Measurements from ENCODE around the gene SMIM22. TPM values are rescaled to one million over a fixed set of nuclear protein-coding genes. Genes with fewer than 3 reads are reported as not detected.

The SMIM22 gene
- total and polyA plus RNA-seq, 7 donors = 0.32 TPM; not detected in 6

- H3K4me3 ChIP-seq = no peak overlapping the region
- H3K4me1 ChIP-seq = peaks cover 12% of the 10 kb centered on the region
- no peak for ATAC-seq
- H3K27me3 ChIP-seq (ENCODE audit: insufficient read depth in 3 of 3, low read length in 2 of 3) = no peaks in the 10 kb centered on the region
- no peak overlapping the region for H3K27ac ChIP-seq
- TF ChIP-seq CTCF (IDR thresholded peaks at IDR 0.05) = no peak
- H3K36me3 ChIP-seq (ENCODE audit: insufficient read depth in 1 of 2, low read depth in 1 of 2) = peaks cover 0 to 30% of the 10 kb centered on the region in 2 donors
- no peak for DNase-seq
- WGBS, 3 donors = 84 to 90% (median 87%) methylated on average over 21 of the region's 21 CpGs
- H3K9me3 ChIP-seq = no peaks in the 10 kb centered on the region
- intact Hi-C loops (cut with DNase I) = no loop called here
Observed at GRCh38 chr16:4796982-4797804, 2.0 kb downstream of the SMIM22 start.

GRCh38 chr16:4797805-4798252, 2.7 kb downstream of the SMIM22 start:
- no peak for DNase-seq
- ATAC-seq = no peak
- Histone ChIP-seq H3K9me3 (no peaks in the 10 kb centered on the region), H3K4me3 (no peak overlapping the region), H3K27ac (no peak overlapping the region), H3K27me3 (ENCODE audit: insufficient read depth in 3 of 3, low read length in 2 of 3) (no peaks in the 10 kb centered on the region), H3K4me1 (peaks cover 12% of the 10 kb centered on the region), H3K36me3 (ENCODE audit: insufficient read depth in 1 of 2, low read depth in 1 of 2) (peaks cover 0 to 30% of the 10 kb centered on the region in 2 donors)
- WGBS, 3 donors = 92 to 95% (median 93%) methylated on average over 22 of the region's 22 CpGs
- TF ChIP-seq CTCF (IDR thresholded peaks at IDR 0.05) = no peak
- intact Hi-C loops (cut with DNase I) = no loop called here

- 86 to 92% (median 92%) methylated on average over 14 to 16 of the region's 16 CpGs for WGBS, 3 donors
- intact Hi-C loops (cut with DNase I) = no loop called here
Observed at GRCh38 chr16:4798456-4798855, 3.3 kb downstream of the SMIM22 start.

GRCh38 chr16:4799171-4799855, 4.1 kb downstream of the SMIM22 start:
- ATAC-seq (no peak), DNase-seq (no peak)
- Histone ChIP-seq H3K4me1 (peaks cover 12% of the 10 kb centered on the region), H3K9me3 (no peaks in the 10 kb centered on the region), H3K27me3 (ENCODE audit: insufficient read depth in 3 of 3, low read length in 2 of 3) (no peaks in the 10 kb centered on the region), H3K27ac (no peak overlapping the region), H3K36me3 (ENCODE audit: insufficient read depth in 1 of 2, low read depth in 1 of 2) (peaks cover 0 to 34% of the 10 kb centered on the region in 2 donors), H3K4me3 (no peak overlapping the region)
- intact Hi-C loops (cut with DNase I) = no loop called here
- no peak for TF ChIP-seq CTCF (IDR thresholded peaks at IDR 0.05)
- 92 to 95% (median 93%) methylated on average over 19 of the region's 19 CpGs for WGBS, 3 donors

More at GRCh38 chr16:4798456-4798855, 3.3 kb downstream of the SMIM22 start:
- Histone ChIP-seq H3K9me3 (no peaks in the 10 kb centered on the region), H3K4me3 (no peak overlapping the region), H3K27ac (no peak overlapping the region), H3K27me3 (ENCODE audit: insufficient read depth in 3 of 3, low read length in 2 of 3) (no peaks in the 10 kb centered on the region), H3K36me3 (ENCODE audit: insufficient read depth in 1 of 2, low read depth in 1 of 2) (peaks cover 0 to 30% of the 10 kb centered on the region in 2 donors), H3K4me1 (peaks cover 12% of the 10 kb centered on the region)
- no peak for ATAC-seq
- no peak for TF ChIP-seq CTCF (IDR thresholded peaks at IDR 0.05)
- no peak for DNase-seq

Data from psoas muscle (tissue), 8 donors.